Stimulated activated naive CD8-positive, alpha-beta T cell treated with anti-CD3 and anti-CD28 coated beads, Interleukin-15, Interleukin-2, amounts not matched to agents 100 ng/mL and 50 ng/mL, for 24 hours (primary cell): ENCODE results near the gene MELK.
"Not testable (repeated sequence)": the region's sequence is repeated elsewhere in the genome, so short reads cannot be mapped to it uniquely, and the experiment has no call there.

Experiments used
- H3K27ac Mint-ChIP-seq: one replicate; pipeline ENCODE4 v1.8.0; 2021; ENCODE audit warnings: mild to moderate bottlenecking, mixed read lengths
- H3K27me3 Mint-ChIP-seq: one replicate; pipeline ENCODE4 v1.8.0; 2021; ENCODE audit warnings: mixed read lengths
- H3K36me3 Mint-ChIP-seq: one replicate; pipeline ENCODE4 v1.8.0; 2021; ENCODE audit warnings: low read depth, mixed read lengths
- H3K4me1 Mint-ChIP-seq: one replicate; pipeline ENCODE4 v1.8.0; 2021; ENCODE audit warnings: low read depth, mixed read lengths
- H3K4me3 Mint-ChIP-seq: one replicate; pipeline ENCODE4 v1.8.0; 2021; ENCODE audit warnings: mild to moderate bottlenecking, mixed read lengths
- H3K9me3 Mint-ChIP-seq: one replicate; pipeline ENCODE4 v1.8.0; 2021; ENCODE audit warnings: mixed read lengths

The MELK gene

GRCh38 chr9:36572515-36573418 is at the start of gene MELK:
MELK (plus strand) TSS chr9:36572895; CDS start chr9:36581682, 8,787 bp downstream.
- peaks cover 39% of the 10 kb centered on the region for H3K4me1 Mint-ChIP-seq
- H3K27me3 Mint-ChIP-seq: no peaks in the 10 kb centered on the region
- peak within 1 kb of the TSS; percentile 90 for H3K27ac Mint-ChIP-seq
- H3K9me3 Mint-ChIP-seq: no peaks in the 10 kb centered on the region
- peak within 1 kb of the TSS; percentile 98 for H3K4me3 Mint-ChIP-seq
- H3K36me3 Mint-ChIP-seq: peaks cover 25% of the 10 kb centered on the region

- no peaks in the 10 kb centered on the region for H3K27me3 Mint-ChIP-seq
These were observed 42.5 kb upstream of the MELK start for GRCh38 chr9:36530224-36530623.

GRCh38 chr9:36532353-36532752 is 40.3 kb upstream of the MELK start:
- H3K4me1 Mint-ChIP-seq: no peaks in the 10 kb centered on the region
- H3K9me3 Mint-ChIP-seq: no peaks in the 10 kb centered on the region
- no peaks in the 10 kb centered on the region for H3K36me3 Mint-ChIP-seq
- no peaks in the 10 kb centered on the region for H3K27me3 Mint-ChIP-seq
- H3K27ac Mint-ChIP-seq: no peak overlapping the region
- H3K4me3 Mint-ChIP-seq: no peak overlapping the region

More at GRCh38 chr9:36530224-36530623, 42.5 kb upstream of the MELK start:
- no peak overlapping the region for H3K4me3 Mint-ChIP-seq
- H3K4me1 Mint-ChIP-seq: no peaks in the 10 kb centered on the region
- H3K36me3 Mint-ChIP-seq: no peaks in the 10 kb centered on the region
- no peak overlapping the region for H3K27ac Mint-ChIP-seq
- H3K9me3 Mint-ChIP-seq: no peaks in the 10 kb centered on the region

- H3K4me1 Mint-ChIP-seq, H3K4me3 Mint-ChIP-seq, H3K36me3 Mint-ChIP-seq, H3K27me3 Mint-ChIP-seq, H3K27ac Mint-ChIP-seq, H3K9me3 Mint-ChIP-seq: not testable (repeated sequence)
These were observed 39.0 kb upstream of the MELK start for GRCh38 chr9:36533726-36534125.

GRCh38 chr9:36535107-36535506 is 37.6 kb upstream of the MELK start:
- Mint-ChIP-seq H3K27me3 (no peaks in the 10 kb centered on the region), H3K9me3 (no peaks in the 10 kb centered on the region), H3K27ac (no peak overlapping the region), H3K36me3 (no peaks in the 10 kb centered on the region), H3K4me1 (no peaks in the 10 kb centered on the region), H3K4me3 (no peak overlapping the region)

GRCh38 chr9:36537861-36538260 is 34.8 kb upstream of the MELK start:
- H3K27ac Mint-ChIP-seq: no peak overlapping the region
- no peaks in the 10 kb centered on the region for H3K36me3 Mint-ChIP-seq
- no peaks in the 10 kb centered on the region for H3K27me3 Mint-ChIP-seq
- H3K4me3 Mint-ChIP-seq: no peak overlapping the region
- no peaks in the 10 kb centered on the region for H3K4me1 Mint-ChIP-seq
- H3K9me3 Mint-ChIP-seq: no peaks in the 10 kb centered on the region

- no peaks in the 10 kb centered on the region for H3K4me1 Mint-ChIP-seq
- H3K27ac Mint-ChIP-seq: no peak overlapping the region
- H3K9me3 Mint-ChIP-seq: no peaks in the 10 kb centered on the region
- H3K4me3 Mint-ChIP-seq: no peak overlapping the region
- H3K27me3 Mint-ChIP-seq: no peaks in the 10 kb centered on the region
- H3K36me3 Mint-ChIP-seq: no peaks in the 10 kb centered on the region
These were observed 30.3 kb upstream of the MELK start for GRCh38 chr9:36542355-36542754.

- H3K27me3 Mint-ChIP-seq: peaks cover 3% of the 10 kb centered on the region
- H3K9me3 Mint-ChIP-seq: no peaks in the 10 kb centered on the region
- no peak overlapping the region for H3K27ac Mint-ChIP-seq
- H3K36me3 Mint-ChIP-seq: no peaks in the 10 kb centered on the region
- H3K4me1 Mint-ChIP-seq: no peaks in the 10 kb centered on the region
- no peak overlapping the region for H3K4me3 Mint-ChIP-seq
These were observed 28.8 kb upstream of the MELK start for GRCh38 chr9:36543916-36544315.

GRCh38 chr9:36547598-36547997 is 25.1 kb upstream of the MELK start:
- H3K36me3 Mint-ChIP-seq: no peaks in the 10 kb centered on the region
- no peaks in the 10 kb centered on the region for H3K4me1 Mint-ChIP-seq
- no peak overlapping the region for H3K27ac Mint-ChIP-seq
- peaks cover 6% of the 10 kb centered on the region for H3K27me3 Mint-ChIP-seq
- H3K4me3 Mint-ChIP-seq: no peak overlapping the region
- no peaks in the 10 kb centered on the region for H3K9me3 Mint-ChIP-seq

GRCh38 chr9:36548454-36548853 is 24.2 kb upstream of the MELK start:
- peaks cover 6% of the 10 kb centered on the region for H3K27me3 Mint-ChIP-seq
- H3K9me3 Mint-ChIP-seq: no peaks in the 10 kb centered on the region
- H3K4me1 Mint-ChIP-seq: no peaks in the 10 kb centered on the region
- no peak overlapping the region for H3K4me3 Mint-ChIP-seq
- no peaks in the 10 kb centered on the region for H3K36me3 Mint-ChIP-seq
- no peak overlapping the region for H3K27ac Mint-ChIP-seq

- peaks cover 6% of the 10 kb centered on the region for H3K27me3 Mint-ChIP-seq
- H3K9me3 Mint-ChIP-seq: no peaks in the 10 kb centered on the region
- no peaks in the 10 kb centered on the region for H3K36me3 Mint-ChIP-seq
- no peak overlapping the region for H3K27ac Mint-ChIP-seq
- no peak overlapping the region for H3K4me3 Mint-ChIP-seq
- H3K4me1 Mint-ChIP-seq: no peaks in the 10 kb centered on the region
These were observed 22.6 kb upstream of the MELK start for GRCh38 chr9:36550135-36550534.

- not testable (repeated sequence) for H3K27me3 Mint-ChIP-seq, H3K4me3 Mint-ChIP-seq, H3K9me3 Mint-ChIP-seq, H3K4me1 Mint-ChIP-seq, H3K27ac Mint-ChIP-seq, H3K36me3 Mint-ChIP-seq
These were observed 22.0 kb upstream of the MELK start for GRCh38 chr9:36550631-36551098.

- Mint-ChIP-seq H3K4me1 (no peaks in the 10 kb centered on the region), H3K27me3 (peaks cover 6% of the 10 kb centered on the region), H3K27ac (no peak overlapping the region), H3K36me3 (no peaks in the 10 kb centered on the region), H3K4me3 (no peak overlapping the region), H3K9me3 (no peaks in the 10 kb centered on the region)
These were observed 21.6 kb upstream of the MELK start for GRCh38 chr9:36551129-36551528.

GRCh38 chr9:36551910-36552309 is 20.8 kb upstream of the MELK start:
- Mint-ChIP-seq H3K4me1 (no peaks in the 10 kb centered on the region), H3K27ac (no peak overlapping the region), H3K9me3 (no peaks in the 10 kb centered on the region), H3K27me3 (peaks cover 6% of the 10 kb centered on the region), H3K36me3 (no peaks in the 10 kb centered on the region), H3K4me3 (no peak overlapping the region)

GRCh38 chr9:36559036-36559695 is 13.5 kb upstream of the MELK start:
- Mint-ChIP-seq H3K4me3 (no peak overlapping the region), H3K9me3 (no peaks in the 10 kb centered on the region), H3K27ac (no peak overlapping the region), H3K4me1 (no peaks in the 10 kb centered on the region), H3K27me3 (no peaks in the 10 kb centered on the region), H3K36me3 (no peaks in the 10 kb centered on the region)
